Measurements from ENCODE around the gene WDPCP.
"Not testable (repeated sequence)": the region's sequence is repeated elsewhere in the genome, so short reads cannot be mapped to it uniquely, and the experiment has no call there.

- TF ChIP-seq POLR2A (IDR thresholded peaks at IDR 0.05); CTCF (IDR thresholded peaks at IDR 0.05); POLR2AphosphoS5 (IDR thresholded peaks at IDR 0.05); EP300 (IDR thresholded peaks at IDR 0.05; ENCODE audit: low read depth): not testable (repeated sequence)
These were observed 230.6 kb downstream of the WDPCP start for GRCh38 chr2:63357722-63358121.
